ENCODE results near the gene TGM4. TPM values are rescaled to one million over a fixed set of nuclear protein-coding genes. Genes with fewer than 3 reads are reported as not detected.

The TGM4 gene
- polyA plus RNA-seq, 1 donor = 0.18 TPM

DNA sequence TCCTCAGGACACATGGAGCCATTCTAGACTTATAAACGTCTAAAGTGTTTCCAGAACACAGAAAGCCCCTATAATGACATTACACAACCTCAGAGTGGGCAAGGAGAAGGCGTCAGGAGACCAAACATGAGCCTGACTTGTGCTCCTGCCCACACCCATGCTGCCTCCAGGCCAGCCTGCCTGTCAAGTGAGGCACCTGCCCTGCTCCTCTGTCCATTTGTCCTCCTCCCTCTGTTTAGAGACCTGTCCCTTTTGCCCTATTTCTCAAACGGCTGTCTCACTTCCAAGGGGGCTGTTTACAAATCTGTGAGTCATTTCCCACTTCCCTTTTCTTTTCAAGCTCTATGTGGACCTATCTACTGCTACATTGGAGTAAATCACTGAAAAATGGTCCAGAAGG, 80.6 kb downstream of the TGM4 start:
- DNase-seq = no peak

- no peak for DNase-seq
Observed at GRCh38 chr3:44955917-44956316, 81.5 kb downstream of the TGM4 start.

DNA sequence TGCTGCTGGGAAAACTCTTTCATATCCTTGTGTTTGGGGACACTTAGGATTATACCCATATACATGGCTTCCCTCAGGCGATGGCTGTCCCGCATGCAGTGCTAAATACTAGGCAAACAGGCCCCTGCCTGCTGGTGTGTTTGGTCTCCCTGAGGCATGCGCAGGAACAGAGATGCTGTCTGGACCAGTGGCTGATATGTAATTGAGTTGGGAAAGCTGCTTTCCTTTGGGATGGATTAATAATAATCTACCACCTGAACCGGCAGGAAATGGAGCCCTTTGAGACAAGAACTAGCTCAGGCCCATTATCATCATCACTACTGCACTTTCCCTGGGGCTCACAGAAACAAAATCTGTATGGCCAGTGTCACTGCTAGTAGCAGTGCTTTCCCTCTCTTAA, 83.6 kb downstream of the TGM4 start:
- no peak for DNase-seq

GRCh38 chr3:44958386-44958785, 84.0 kb downstream of the TGM4 start:
- DNase-seq = no peak

DNA sequence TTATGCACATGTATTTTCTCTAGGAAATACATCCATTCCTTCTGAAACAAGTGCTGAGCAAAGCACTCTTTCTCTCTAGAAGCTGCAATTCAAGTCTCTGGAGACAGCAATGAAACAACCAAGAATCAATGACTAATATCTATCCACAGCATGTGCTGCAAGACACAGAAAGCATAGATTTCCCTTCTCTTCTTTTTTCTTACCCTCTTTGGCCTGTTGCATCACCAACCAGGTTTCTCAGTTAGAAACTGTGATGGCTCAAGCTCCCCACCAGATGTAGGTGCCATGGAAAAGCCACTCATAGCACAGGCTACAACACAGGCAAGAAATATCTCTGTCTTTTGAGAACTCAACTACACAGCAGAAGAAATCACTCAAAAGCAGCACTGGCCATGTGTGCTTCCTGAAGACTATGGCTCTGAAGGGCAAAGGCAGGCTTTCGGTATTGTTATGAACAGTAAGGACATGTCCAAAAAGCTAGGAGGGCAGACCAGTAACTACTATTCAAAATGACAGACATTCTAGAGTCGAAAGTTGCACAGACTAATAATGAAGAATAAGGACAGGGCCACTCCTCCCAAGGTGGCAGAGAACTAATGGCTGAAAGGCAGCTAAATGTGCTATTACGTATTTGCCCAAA, 86.1 kb downstream of the TGM4 start:
- DNase-seq = no peak

GRCh38 chr3:44961888-44962287, 87.5 kb downstream of the TGM4 start:
- DNase-seq = no peak

DNA sequence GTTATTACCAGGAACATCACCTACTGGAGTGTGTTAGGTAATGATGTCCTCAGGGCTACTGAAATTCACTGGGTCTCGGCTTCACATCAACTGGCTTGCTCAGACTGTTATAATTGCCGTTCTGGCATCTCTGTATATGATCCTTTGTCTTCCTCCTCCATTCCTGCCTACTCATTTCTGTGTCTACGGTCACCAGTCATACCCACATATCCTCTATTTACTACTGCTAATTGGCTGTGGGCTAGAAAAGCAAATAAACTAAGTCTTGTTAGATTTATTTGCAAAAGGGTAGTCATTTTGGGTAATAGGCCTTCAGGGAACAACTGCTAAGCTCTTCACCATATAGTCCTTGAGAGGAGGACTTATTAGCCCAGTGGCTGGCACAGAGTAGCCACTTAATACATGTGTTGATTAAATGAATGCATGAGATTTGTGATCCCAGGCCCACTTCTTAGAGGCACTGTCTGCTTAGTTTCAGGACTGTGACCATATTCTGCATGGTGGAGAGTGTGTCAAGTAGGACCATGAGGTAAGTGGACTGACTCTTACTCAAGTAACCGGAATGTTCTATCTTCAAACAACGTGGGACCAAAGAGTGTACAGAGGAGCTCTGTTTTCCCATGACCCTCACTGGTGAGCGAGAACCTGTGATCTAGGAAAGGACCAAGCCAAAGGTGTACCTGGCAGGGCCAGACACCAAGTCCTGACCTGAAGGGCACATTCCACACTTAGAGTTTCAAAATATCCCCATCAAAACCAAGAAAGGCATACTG, 88.4 kb downstream of the TGM4 start:
- DNase-seq = no peak

- DNase-seq = no peak
Observed at GRCh38 chr3:44963571-44964325, 89.3 kb downstream of the TGM4 start.

Other genes starting within 250 kb of the TGM4 start
- 40.3 TPM for gene ZNF197, start 249.6 kb upstream of the TGM4 start, polyA plus RNA-seq (ENCODE audit: insufficient read length)
- 14.0 TPM for gene ZNF35, start 225.9 kb upstream of the TGM4 start, polyA plus RNA-seq (ENCODE audit: insufficient read length)
- gene ZNF502, start 161.9 kb upstream of the TGM4 start, polyA plus RNA-seq (ENCODE audit: insufficient read length) = 16.8 TPM
- gene ZNF501, start 145.0 kb upstream of the TGM4 start, polyA plus RNA-seq (ENCODE audit: insufficient read length) = 14.8 TPM
- 62.1 TPM for gene KIAA1143, start 113.0 kb upstream of the TGM4 start, polyA plus RNA-seq (ENCODE audit: insufficient read length)
- 39.8 TPM for gene KIF15, start 112.8 kb upstream of the TGM4 start, polyA plus RNA-seq (ENCODE audit: insufficient read length)
- gene TMEM42, start 12.7 kb upstream of the TGM4 start, polyA plus RNA-seq (ENCODE audit: insufficient read length) = 30.7 TPM
- gene ZDHHC3, start 101.6 kb downstream of the TGM4 start, polyA plus RNA-seq (ENCODE audit: insufficient read length) = 93.8 TPM
- 54.4 TPM for gene EXOSC7, start 101.6 kb downstream of the TGM4 start, polyA plus RNA-seq (ENCODE audit: insufficient read length)
- 11.9 TPM for gene CLEC3B, start 151.7 kb downstream of the TGM4 start, polyA plus RNA-seq (ENCODE audit: insufficient read length)